Fibroblast of lung (primary cell): ENCODE measurements around the gene EXOC6B.

ENCODE experiments used
- EZH2 ChIP-seq: IDR thresholded peaks from 2 replicates; pipeline ENCODE4 v1.5.1; 2012; ENCODE audit warnings: low read length, control low read depth, mild to moderate bottlenecking; ENCODE audit errors: missing control alignments
- TF ChIP-seq, protein P1 (sequence below), 2 donors: IDR thresholded peaks in 1 of 2; conservative IDR thresholded peaks in 1 of 2; 1 replicate in 1 of 2; 2 replicates in 1 of 2; pipeline ENCODE4 v1.5.1; 2011 to 2012; ENCODE audit warnings: low read length in 2 of 2, control low read depth in 1 of 2, inconsistent platforms in 1 of 2, low read depth in 1 of 2, mild to moderate bottlenecking in 1 of 2

DNA sequence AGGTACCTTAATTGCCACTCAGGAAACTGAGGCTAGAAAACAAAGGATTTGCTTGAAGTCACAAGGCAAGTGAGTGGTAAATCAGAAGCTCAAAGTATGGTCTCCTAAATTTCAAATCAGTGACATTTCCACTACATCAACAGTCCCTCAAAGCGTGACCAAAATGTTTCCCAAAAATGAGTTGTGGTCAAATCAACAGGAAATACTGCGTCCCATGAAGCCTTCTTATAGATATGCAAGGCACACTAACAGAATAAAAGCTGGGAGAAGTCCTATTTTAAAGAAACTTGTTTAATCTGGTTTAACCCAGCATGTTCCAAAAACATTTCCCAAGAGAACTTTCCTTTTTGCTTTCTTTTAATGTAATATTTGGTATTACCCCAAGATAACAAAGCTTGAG is 249.4 kb downstream of the EXOC6B start:
- TF ChIP-seq EZH2 = no peak
- TF ChIP-seq, protein P1, sequence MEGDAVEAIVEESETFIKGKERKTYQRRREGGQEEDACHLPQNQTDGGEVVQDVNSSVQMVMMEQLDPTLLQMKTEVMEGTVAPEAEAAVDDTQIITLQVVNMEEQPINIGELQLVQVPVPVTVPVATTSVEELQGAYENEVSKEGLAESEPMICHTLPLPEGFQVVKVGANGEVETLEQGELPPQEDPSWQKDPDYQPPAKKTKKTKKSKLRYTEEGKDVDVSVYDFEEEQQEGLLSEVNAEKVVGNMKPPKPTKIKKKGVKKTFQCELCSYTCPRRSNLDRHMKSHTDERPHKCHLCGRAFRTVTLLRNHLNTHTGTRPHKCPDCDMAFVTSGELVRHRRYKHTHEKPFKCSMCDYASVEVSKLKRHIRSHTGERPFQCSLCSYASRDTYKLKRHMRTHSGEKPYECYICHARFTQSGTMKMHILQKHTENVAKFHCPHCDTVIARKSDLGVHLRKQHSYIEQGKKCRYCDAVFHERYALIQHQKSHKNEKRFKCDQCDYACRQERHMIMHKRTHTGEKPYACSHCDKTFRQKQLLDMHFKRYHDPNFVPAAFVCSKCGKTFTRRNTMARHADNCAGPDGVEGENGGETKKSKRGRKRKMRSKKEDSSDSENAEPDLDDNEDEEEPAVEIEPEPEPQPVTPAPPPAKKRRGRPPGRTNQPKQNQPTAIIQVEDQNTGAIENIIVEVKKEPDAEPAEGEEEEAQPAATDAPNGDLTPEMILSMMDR (conservative IDR thresholded peaks at IDR 0.05 in 1 of 2, IDR thresholded peaks at IDR 0.05 in 1 of 2; ENCODE audit: low read depth in 1 of 2, low read length in 2 of 2) = no peak
